Muscle layer of colon (tissue), 2 donors: ENCODE data around the gene PAK4.

Source experiments
- H3K27ac ChIP-seq: one replicate; pipeline ENCODE4 v1.7.0; 2013; ENCODE audit warnings: low read depth, mild to moderate bottlenecking, low read length, moderate library complexity
- H3K27me3 ChIP-seq, 2 donors: one replicate each; pipeline ENCODE4 v1.7.0; 2013; ENCODE audit warnings: low read length in 2 of 2, mild to moderate bottlenecking in 2 of 2; ENCODE audit not compliant: insufficient read depth in 2 of 2, control insufficient read depth in 1 of 2
- H3K36me3 ChIP-seq: one replicate; pipeline ENCODE4 v1.7.0; 2013; ENCODE audit warnings: mild to moderate bottlenecking, low read length; ENCODE audit not compliant: insufficient read depth
- H3K4me1 ChIP-seq: one replicate; pipeline ENCODE4 v1.7.0; 2013; ENCODE audit warnings: mild to moderate bottlenecking, low read length; ENCODE audit not compliant: insufficient read depth
- H3K4me3 ChIP-seq, 2 donors: one replicate each; pipeline ENCODE4 v1.7.0; 2013; ENCODE audit warnings: low read length in 2 of 2, low read depth in 1 of 2, mild to moderate bottlenecking in 1 of 2, moderate library complexity in 1 of 2
- H3K9ac ChIP-seq: one replicate; pipeline ENCODE4 v1.7.0; 2013; ENCODE audit warnings: low read length
- H3K9me3 ChIP-seq: one replicate; pipeline ENCODE4 v1.7.0; 2013; ENCODE audit warnings: mild to moderate bottlenecking, low read length
- donor health status: abdominal sarcoma.
- donor health status: Adenocarcinoma of cecum.

PAK4 gene

GRCh38 chr19:39144290-39145071, 18.9 kb downstream of the PAK4 start:
- peaks cover 47% of the 10 kb centered on the region for H3K4me1 ChIP-seq
- peak overlapping the region; percentile 74 for H3K27ac ChIP-seq
- H3K9me3 ChIP-seq, result no peaks in the 10 kb centered on the region
- no peaks in the 10 kb centered on the region for H3K27me3 ChIP-seq
- H3K4me3 ChIP-seq, result peak overlapping the region in 1 of 2 donors; percentile 22
- H3K9ac ChIP-seq, result peak overlapping the region; percentile 13
- no peaks in the 10 kb centered on the region for H3K36me3 ChIP-seq

DNA sequence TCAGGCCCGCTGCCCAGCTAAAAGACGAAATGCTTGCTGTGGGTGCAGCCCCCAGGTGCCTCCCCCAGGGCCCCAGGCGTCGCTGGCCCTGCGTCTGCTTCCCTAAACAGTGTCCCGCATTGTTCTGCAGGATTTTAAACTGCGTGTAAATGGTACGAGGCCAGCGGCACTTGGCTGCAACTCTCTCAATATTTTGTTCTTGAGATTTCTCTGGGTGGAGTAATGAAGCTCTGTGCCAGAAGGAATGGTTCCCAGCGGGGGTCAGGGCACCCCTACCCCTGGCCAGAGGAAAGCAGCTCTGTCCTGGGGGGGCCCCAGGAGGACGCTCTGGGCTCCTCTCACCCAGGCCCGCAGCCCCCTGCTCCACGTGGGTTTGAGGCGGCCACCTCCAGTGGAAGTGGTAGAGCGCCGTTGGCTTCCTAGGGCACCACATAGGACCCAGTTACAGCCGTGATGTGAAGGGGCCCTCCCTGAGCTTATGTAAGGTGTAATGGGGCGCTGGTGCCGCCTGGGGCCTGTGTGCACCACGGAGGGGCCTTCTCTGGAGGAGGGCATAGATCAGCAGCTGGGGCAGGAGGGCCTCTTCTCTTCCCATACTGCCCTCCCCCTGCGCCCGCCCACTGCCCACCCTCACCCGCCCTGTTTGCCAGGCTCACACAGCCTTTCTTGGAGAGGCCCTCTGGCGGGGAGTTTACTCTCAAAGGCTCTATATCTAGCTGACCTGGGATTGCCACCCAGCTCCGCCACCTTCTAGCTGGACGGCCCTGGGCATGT, 19.8 kb downstream of the PAK4 start:
- peak overlapping the region in 1 of 2 donors; percentile 4 for H3K4me3 ChIP-seq
- peak overlapping the region; percentile 11 for H3K9ac ChIP-seq
- peak overlapping the region; percentile 74 for H3K27ac ChIP-seq
- no peaks in the 10 kb centered on the region for H3K9me3 ChIP-seq
- H3K36me3 ChIP-seq, result no peaks in the 10 kb centered on the region
- no peaks in the 10 kb centered on the region for H3K27me3 ChIP-seq
- H3K4me1 ChIP-seq, result peaks cover 42% of the 10 kb centered on the region

DNA sequence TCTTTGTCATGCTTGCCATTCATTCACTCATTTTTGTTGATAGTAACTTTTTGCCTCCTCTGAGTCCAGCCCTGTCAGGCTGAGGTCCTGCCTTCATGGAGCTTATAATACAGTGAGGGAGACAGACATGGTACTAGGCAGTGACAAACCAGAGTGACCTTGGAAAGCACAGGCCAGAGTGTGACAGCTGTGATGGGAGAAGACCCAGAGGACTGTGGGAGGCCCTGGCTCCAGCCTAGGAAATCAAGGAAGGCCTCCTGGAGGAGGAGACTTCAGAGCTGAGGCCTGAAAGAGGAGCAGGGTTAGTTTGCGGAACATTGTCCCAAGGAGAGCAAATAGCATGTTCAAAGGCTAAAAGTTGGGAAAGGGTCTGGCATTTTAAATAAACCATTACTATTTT, 20.5 kb downstream of the PAK4 start:
- H3K27ac ChIP-seq, result peak overlapping the region; percentile 74
- H3K36me3 ChIP-seq, result no peaks in the 10 kb centered on the region
- no peaks in the 10 kb centered on the region for H3K9me3 ChIP-seq
- H3K4me3 ChIP-seq, result peak overlapping the region in 1 of 2 donors; percentile 4
- no peaks in the 10 kb centered on the region for H3K27me3 ChIP-seq
- peak overlapping the region; percentile 11 for H3K9ac ChIP-seq
- peaks cover 38% of the 10 kb centered on the region for H3K4me1 ChIP-seq

DNA sequence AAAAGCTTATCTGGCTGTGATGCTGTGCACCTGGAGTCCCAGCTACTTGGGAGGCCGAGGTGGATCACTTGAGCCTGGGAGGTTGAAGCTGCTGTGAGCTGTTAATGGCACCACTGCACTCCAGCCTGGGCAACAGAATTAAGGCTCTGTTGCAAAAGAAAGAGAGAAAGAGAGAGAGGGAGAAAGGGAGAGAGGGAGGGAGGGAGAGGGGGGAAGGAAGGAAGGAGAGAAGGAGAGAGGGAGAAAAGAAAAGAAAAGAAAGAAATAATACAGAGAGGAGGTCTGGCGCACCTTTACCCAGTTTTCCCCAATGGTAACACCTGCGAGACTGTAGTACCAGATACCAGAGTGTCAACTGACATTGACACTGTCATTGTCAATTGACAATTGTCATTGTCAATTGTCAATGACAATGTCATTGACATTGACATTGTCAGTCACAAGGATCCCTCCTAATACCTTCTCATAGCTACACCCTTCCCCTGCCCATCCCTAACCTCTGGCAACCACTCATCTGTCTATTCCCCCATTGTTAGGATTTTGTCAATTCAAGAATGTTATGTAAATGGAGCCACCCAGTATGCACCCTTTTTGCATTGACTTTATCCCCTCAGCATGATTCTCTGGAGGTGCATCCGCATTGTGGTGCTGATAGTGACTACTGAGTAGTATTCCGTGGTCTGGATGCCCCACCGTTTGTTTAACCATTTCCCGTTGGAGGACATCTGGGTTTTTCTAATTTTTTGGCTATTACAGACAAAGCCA, 21.3 kb downstream of the PAK4 start:
- no peaks in the 10 kb centered on the region for H3K27me3 ChIP-seq
- no peaks in the 10 kb centered on the region for H3K36me3 ChIP-seq
- H3K9me3 ChIP-seq, result no peaks in the 10 kb centered on the region
- H3K4me3 ChIP-seq, result no peak overlapping the region
- peak overlapping the region; percentile 11 for H3K9ac ChIP-seq
- peaks cover 38% of the 10 kb centered on the region for H3K4me1 ChIP-seq
- peak overlapping the region; percentile 32 for H3K27ac ChIP-seq

DNA sequence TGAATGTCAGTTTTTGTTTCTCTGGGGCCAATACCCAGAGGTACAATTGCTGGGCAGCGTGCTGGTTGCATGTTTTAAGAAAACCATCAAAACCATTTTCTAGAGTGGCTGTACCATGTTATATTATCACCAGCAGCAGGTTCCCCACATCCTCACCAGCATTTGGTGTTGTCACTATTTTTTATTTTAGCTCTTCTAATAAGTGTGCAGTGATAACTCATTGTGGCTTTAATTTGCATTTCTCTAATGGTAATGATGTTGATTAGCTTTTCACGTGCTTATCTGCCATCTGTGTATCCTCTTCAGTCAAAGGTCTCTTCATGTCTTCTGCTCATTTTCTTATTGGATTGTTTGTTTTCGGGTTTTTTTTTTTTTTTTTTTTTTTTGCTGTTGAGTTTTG, 21.9 kb downstream of the PAK4 start:
- Histone ChIP-seq H3K4me1 (peaks cover 38% of the 10 kb centered on the region), H3K4me3 (no peak overlapping the region), H3K27ac (no peak overlapping the region), H3K27me3 (no peaks in the 10 kb centered on the region), H3K9ac (no peak overlapping the region), H3K36me3 (no peaks in the 10 kb centered on the region), H3K9me3 (no peaks in the 10 kb centered on the region)

DNA sequence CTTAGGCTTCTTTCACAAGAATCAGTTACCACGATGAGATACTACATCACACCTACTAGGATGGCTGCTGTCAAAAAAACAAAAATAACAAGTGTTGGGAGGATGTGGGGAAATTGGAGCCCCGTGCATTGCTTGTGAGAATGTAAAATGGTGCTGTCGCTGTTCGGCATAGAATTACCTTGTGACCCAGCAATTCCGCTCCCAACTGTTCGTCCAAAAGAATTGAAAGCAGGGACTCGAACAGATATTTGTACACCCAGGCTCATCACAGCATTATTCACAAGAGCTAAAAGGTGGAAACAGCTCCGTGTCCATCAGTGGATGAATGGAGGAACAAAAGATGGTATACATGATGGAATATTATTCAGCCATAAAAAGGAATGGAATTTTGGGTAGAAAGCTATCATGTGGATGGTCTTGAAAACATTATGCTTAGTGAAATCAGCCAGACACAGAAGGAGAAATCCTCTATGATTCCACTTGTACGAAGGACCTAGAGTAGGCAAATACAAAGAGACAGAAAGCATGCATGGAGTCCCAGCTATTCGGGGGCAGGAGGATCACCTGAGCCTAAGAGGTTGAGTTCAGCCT, 23.4 kb downstream of the PAK4 start:
- H3K9me3 ChIP-seq, result no peaks in the 10 kb centered on the region

DNA sequence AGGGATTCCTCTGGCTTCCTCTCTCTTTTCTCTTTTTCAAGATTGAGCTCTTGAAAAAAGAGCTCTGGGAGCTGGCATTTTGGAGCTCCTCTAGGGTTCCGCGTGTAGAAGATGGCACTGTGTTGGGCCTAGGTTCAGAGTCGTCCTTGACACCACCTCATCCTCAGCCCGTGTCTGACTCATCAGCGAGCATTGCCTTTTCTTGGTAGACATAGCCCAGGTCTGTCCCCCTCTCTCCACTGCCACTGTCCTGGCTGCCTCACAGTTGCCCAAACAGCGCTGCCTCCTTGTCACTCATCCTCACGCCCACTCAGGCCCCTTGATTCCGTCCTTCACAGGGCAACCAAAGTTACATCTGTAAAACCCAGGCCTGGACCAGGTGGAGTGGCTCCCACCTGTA, 24.6 kb downstream of the PAK4 start:
- peaks cover 26% of the 10 kb centered on the region for H3K4me1 ChIP-seq
- H3K27ac ChIP-seq, result no peak overlapping the region

More for the DNA sequence above, 23.4 kb downstream of the PAK4 start:
- H3K9ac ChIP-seq, result no peak overlapping the region
- H3K27ac ChIP-seq, result no peak overlapping the region
- H3K36me3 ChIP-seq, result no peaks in the 10 kb centered on the region
- H3K27me3 ChIP-seq, result no peaks in the 10 kb centered on the region
- H3K4me3 ChIP-seq, result no peak overlapping the region
- peaks cover 35% of the 10 kb centered on the region for H3K4me1 ChIP-seq

GRCh38 chr19:39150807-39151600, 25.4 kb downstream of the PAK4 start:
- peaks cover 27% of the 10 kb centered on the region for H3K4me1 ChIP-seq
- no peaks in the 10 kb centered on the region for H3K36me3 ChIP-seq
- H3K27me3 ChIP-seq, result no peaks in the 10 kb centered on the region
- no peaks in the 10 kb centered on the region for H3K9me3 ChIP-seq
- no peak overlapping the region for H3K27ac ChIP-seq
- H3K4me3 ChIP-seq, result no peak overlapping the region
- no peak overlapping the region for H3K9ac ChIP-seq

More for the DNA sequence above, 24.6 kb downstream of the PAK4 start:
- Histone ChIP-seq H3K27me3 (no peaks in the 10 kb centered on the region), H3K9ac (no peak overlapping the region), H3K9me3 (no peaks in the 10 kb centered on the region), H3K4me3 (no peak overlapping the region), H3K36me3 (no peaks in the 10 kb centered on the region)

- Histone ChIP-seq H3K4me1 (peaks cover 25% of the 10 kb centered on the region), H3K27me3 (no peaks in the 10 kb centered on the region), H3K9me3 (no peaks in the 10 kb centered on the region), H3K27ac (no peak overlapping the region), H3K9ac (no peak overlapping the region), H3K36me3 (no peaks in the 10 kb centered on the region), H3K4me3 (no peak overlapping the region)
These were observed 26.5 kb downstream of the PAK4 start for GRCh38 chr19:39152066-39152465.

GRCh38 chr19:39154100-39154628, 28.6 kb downstream of the PAK4 start:
- H3K9me3 ChIP-seq, result no peaks in the 10 kb centered on the region
- no peak overlapping the region for H3K27ac ChIP-seq
- peaks cover 44% of the 10 kb centered on the region for H3K4me1 ChIP-seq
- H3K36me3 ChIP-seq, result no peaks in the 10 kb centered on the region
- no peak overlapping the region for H3K9ac ChIP-seq
- no peaks in the 10 kb centered on the region for H3K27me3 ChIP-seq
- no peak overlapping the region for H3K4me3 ChIP-seq
